ENCODE results near the gene SUPT20H. TPM values are rescaled to one million over a fixed set of nuclear protein-coding genes. Genes with fewer than 3 reads are reported as not detected.

The SUPT20H gene
- total RNA-seq, 1 donor from 2014 or later, result 34.1 TPM

DNA sequence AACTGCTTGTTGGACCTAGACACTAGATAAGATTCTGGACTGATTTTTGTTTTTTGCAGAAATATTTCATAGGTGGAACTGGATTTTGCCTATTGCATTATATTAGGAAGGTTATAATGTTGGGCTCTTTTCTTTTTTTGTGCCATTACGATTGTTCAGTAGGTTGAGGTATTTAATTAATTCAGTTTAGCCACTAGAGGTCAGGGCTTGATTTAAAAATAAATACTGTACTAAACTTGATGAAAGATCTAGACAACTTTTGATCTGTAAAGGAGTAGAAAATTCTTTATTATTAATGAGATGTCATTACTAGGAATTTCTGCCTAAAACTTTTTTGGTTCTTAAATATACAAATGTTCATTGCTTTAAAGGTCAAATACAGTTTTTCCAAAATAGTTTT is 15.2 kb upstream of the SUPT20H start:
- H3K36me3 ChIP-seq, result no peaks in the 10 kb centered on the region
- TF ChIP-seq POLR2AphosphoS5 (IDR thresholded peaks at IDR 0.05; ENCODE audit: insufficient read depth in 1 of 2, low read depth in 1 of 2), result no peak
- TF ChIP-seq, protein P1, sequence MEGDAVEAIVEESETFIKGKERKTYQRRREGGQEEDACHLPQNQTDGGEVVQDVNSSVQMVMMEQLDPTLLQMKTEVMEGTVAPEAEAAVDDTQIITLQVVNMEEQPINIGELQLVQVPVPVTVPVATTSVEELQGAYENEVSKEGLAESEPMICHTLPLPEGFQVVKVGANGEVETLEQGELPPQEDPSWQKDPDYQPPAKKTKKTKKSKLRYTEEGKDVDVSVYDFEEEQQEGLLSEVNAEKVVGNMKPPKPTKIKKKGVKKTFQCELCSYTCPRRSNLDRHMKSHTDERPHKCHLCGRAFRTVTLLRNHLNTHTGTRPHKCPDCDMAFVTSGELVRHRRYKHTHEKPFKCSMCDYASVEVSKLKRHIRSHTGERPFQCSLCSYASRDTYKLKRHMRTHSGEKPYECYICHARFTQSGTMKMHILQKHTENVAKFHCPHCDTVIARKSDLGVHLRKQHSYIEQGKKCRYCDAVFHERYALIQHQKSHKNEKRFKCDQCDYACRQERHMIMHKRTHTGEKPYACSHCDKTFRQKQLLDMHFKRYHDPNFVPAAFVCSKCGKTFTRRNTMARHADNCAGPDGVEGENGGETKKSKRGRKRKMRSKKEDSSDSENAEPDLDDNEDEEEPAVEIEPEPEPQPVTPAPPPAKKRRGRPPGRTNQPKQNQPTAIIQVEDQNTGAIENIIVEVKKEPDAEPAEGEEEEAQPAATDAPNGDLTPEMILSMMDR (IDR thresholded peaks at IDR 0.05), result peak in 1 of 3 experiments; percentile 17
- H3K9me3 ChIP-seq, result no peaks in the 10 kb centered on the region
- no peak overlapping the region for H3K4me3 ChIP-seq
- DNase-seq (ENCODE audit: extremely low spot score in 2 of 2), result no peak
- no peaks in the 10 kb centered on the region for H3K4me1 ChIP-seq
- H3K27me3 ChIP-seq, result no peaks in the 10 kb centered on the region
- intact Hi-C loops (cut with DNase I), result loop anchor here (10.0 kb wide), 1 partner anchor 530 kb away; no protein-coding TSS in a partner anchor
- no peak overlapping the region for H3K27ac ChIP-seq

DNA sequence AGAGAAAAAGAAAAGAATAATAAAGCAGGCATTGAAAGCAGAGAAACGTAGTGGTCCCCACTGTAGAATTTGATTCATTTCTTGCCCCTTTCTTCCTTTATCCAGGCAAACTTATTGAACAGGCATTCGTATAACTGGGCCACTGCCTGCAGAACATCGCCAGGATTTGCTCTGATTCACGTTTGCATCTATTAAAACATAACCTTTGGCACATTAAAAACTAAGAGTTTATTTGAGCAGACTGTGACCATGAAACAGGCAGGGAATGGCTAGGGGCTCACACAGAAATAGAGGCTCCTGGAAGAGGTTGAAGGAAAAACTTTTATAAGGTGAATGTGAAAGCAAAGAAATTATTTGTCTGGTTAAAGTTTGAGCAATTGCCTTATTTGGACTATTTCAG is 12.5 kb upstream of the SUPT20H start:
- Histone ChIP-seq H3K4me3 (no peak overlapping the region), H3K4me1 (no peaks in the 10 kb centered on the region), H3K27me3 (no peaks in the 10 kb centered on the region), H3K36me3 (no peaks in the 10 kb centered on the region), H3K9me3 (no peaks in the 10 kb centered on the region), H3K27ac (no peak overlapping the region)
- intact Hi-C loops (cut with DNase I), result loop anchor here (10.0 kb wide), 1 partner anchor 533 kb away; no protein-coding TSS in a partner anchor
- no peak for TF ChIP-seq POLR2AphosphoS5 (IDR thresholded peaks at IDR 0.05; ENCODE audit: insufficient read depth in 1 of 2, low read depth in 1 of 2)
- TF ChIP-seq POLR2A (IDR thresholded peaks at IDR 0.05), result no peak
- TF ChIP-seq, protein P1 (IDR thresholded peaks at IDR 0.05), result no peak
- DNase-seq (ENCODE audit: extremely low spot score in 2 of 2), result no peak

DNA sequence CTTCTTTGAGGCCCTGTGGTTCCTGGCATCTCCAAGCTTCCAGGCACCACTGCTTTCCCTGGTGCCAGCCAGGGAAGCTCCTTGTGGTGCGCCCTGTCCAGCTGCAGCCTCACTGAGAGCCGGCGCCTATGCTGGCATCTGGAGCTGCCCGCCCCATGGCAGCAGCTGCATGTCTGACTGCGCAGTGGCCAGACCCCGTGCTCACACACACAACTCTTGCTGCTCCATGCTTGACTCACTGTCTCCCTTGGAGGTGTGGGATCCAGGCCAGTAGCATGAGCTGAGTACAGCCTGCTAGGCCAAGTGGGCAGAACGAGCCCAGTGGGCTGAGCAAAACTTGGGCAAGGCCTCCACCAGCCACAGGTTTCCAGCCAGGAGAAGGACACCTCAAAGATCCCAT is 11.5 kb upstream of the SUPT20H start:
- Histone ChIP-seq H3K27ac (no peak overlapping the region), H3K27me3 (no peaks in the 10 kb centered on the region), H3K36me3 (no peaks in the 10 kb centered on the region), H3K4me3 (no peak overlapping the region), H3K4me1 (no peaks in the 10 kb centered on the region), H3K9me3 (no peaks in the 10 kb centered on the region)
- TF ChIP-seq, protein P1 (IDR thresholded peaks at IDR 0.05), result no peak
- TF ChIP-seq POLR2A (IDR thresholded peaks at IDR 0.05), result no peak
- DNase-seq (ENCODE audit: extremely low spot score in 2 of 2), result no peak
- intact Hi-C loops (cut with DNase I), result loop anchor here (10.0 kb wide), 1 partner anchor 534 kb away; no protein-coding TSS in a partner anchor

DNA sequence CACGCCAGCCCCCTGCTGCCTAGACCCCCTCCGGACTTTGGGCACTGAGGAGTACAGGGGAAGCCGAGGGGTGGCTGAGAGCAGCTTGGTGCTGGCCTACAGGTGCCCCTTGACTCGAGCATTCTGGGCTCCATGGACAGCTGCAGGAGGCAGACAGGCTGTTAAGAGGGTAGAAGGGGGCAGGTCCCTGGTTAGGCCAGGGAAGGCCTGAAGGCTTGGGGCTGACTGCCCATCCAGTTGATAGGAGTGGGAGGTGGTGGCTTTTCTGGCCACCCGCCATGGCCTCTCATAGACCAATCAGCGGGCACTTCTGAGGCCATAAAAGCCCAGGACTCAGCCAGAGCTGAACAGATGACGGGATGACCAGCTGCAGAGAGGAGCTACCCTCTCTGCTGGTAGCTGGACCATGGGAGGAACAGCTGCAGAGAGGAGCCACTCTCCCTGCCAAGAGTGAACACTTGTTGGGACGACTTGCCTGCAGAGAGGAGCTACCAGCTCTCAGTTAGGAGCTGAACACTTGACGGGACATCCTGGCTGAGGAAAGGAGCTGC is 10.7 kb upstream of the SUPT20H start:
- TF ChIP-seq, protein P1 (IDR thresholded peaks at IDR 0.05), result no peak
- no peak for TF ChIP-seq POLR2AphosphoS5 (IDR thresholded peaks at IDR 0.05; ENCODE audit: insufficient read depth in 1 of 2, low read depth in 1 of 2)
- no peak for TF ChIP-seq POLR2A (IDR thresholded peaks at IDR 0.05)
- H3K9me3 ChIP-seq, result no peaks in the 10 kb centered on the region
- H3K27me3 ChIP-seq, result no peaks in the 10 kb centered on the region
- no peak overlapping the region for H3K27ac ChIP-seq
- no peak for DNase-seq (ENCODE audit: extremely low spot score in 2 of 2)
- no peaks in the 10 kb centered on the region for H3K4me1 ChIP-seq
- no peaks in the 10 kb centered on the region for H3K36me3 ChIP-seq
- H3K4me3 ChIP-seq, result no peak overlapping the region
- intact Hi-C loops (cut with DNase I), result loop anchor here (10.0 kb wide), 1 partner anchor 535 kb away; no protein-coding TSS in a partner anchor

DNA sequence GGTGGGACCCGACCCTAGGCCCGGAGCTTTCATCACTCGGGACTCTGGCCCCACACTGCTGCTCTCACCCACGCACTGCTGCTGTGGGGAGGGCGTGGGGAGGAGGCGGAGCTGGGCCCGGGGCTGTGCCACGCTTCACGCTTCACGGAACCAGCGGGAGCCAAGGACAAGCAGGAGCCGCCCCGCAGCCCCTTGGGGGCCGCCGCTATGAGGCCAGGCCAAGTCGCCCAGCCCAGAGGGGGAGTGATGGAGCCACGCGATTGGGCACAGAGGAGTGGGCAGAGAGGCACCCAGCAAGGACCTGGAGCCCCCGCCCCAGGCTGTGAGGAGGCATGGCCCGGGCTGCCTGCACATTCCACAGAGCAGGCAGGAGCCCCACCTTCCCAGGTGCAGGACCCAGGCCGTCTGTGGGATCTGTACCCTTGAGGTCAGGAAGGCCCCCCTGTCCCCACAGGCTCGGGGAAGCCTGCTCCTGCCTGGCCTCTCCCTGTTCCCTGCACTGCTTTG is 10.2 kb upstream of the SUPT20H start:
- intact Hi-C loops (cut with DNase I), result loop anchor here (10.0 kb wide), 1 partner anchor 535 kb away; no protein-coding TSS in a partner anchor
- Histone ChIP-seq H3K36me3 (no peaks in the 10 kb centered on the region), H3K4me3 (no peak overlapping the region), H3K4me1 (no peaks in the 10 kb centered on the region), H3K27ac (no peak overlapping the region), H3K9me3 (no peaks in the 10 kb centered on the region), H3K27me3 (no peaks in the 10 kb centered on the region)
- no peak for TF ChIP-seq POLR2A (IDR thresholded peaks at IDR 0.05)
- TF ChIP-seq, protein P1 (IDR thresholded peaks at IDR 0.05), result no peak
- TF ChIP-seq POLR2AphosphoS5 (IDR thresholded peaks at IDR 0.05; ENCODE audit: insufficient read depth in 1 of 2, low read depth in 1 of 2), result no peak
- no peak for DNase-seq (ENCODE audit: extremely low spot score in 2 of 2)

Measured in vagina (tissue), 2 donors.